Measurements from ENCODE around the gene EGLN3.

Gene EGLN3

GRCh38 chr14:33938131-33938949 is 12.5 kb downstream of the EGLN3 start (continued):
- TF ChIP-seq BCL6B (tag by site-specific recombination; IDR thresholded peaks at IDR 0.05) (no peak), SP7 (tag by site-specific recombination; IDR thresholded peaks at IDR 0.05) (peak; percentile 68), ZNF785 (tag by site-specific recombination; IDR thresholded peaks at IDR 0.05) (no peak), ZNF561 (tag by site-specific recombination; IDR thresholded peaks at IDR 0.05; ENCODE audit: borderline replicate concordance) (peak; percentile 72), ZNF660 (tag by site-specific recombination; IDR thresholded peaks at IDR 0.05) (peak; percentile 26; the same call in 1 of the 2 replicates), ZNF600 (tag by site-specific recombination; IDR thresholded peaks at IDR 0.05) (peak; percentile 67), GLIS1 (tag by site-specific recombination; IDR thresholded peaks at IDR 0.05) (peak; percentile 46; the same call in 1 of the 2 replicates), ZNF223 (tag by site-specific recombination; IDR thresholded peaks at IDR 0.05) (no peak), ZNF148 (tag by site-specific recombination; IDR thresholded peaks at IDR 0.05; ENCODE audit: borderline replicate concordance) (no peak), ZBTB8A (tag by site-specific recombination; IDR thresholded peaks at IDR 0.05) (peak; percentile 74), ZNF629 (tag by site-specific recombination; IDR thresholded peaks at IDR 0.05) (0 out of 2 replicates have a peak, but pooled peaks have one; percentile 40), ZNF670 (tag by site-specific recombination; IDR thresholded peaks at IDR 0.05; ENCODE audit: low read depth) (no peak), ZFHX2 (tag by site-specific recombination; conservative IDR thresholded peaks at IDR 0.05) (peak; percentile 53; the same call in 1 of the 2 replicates), IKZF3 (tag by site-specific recombination; IDR thresholded peaks at IDR 0.05) (peak; percentile 32; the same call in 1 of the 2 replicates), EGR2 (tag by site-specific recombination; IDR thresholded peaks at IDR 0.05; ENCODE audit: low read depth) (peak; percentile 40; the same call in 1 of the 2 replicates), ZNF169 (tag by site-specific recombination; IDR thresholded peaks at IDR 0.05) (no peak), PRDM10 (tag by site-specific recombination; IDR thresholded peaks at IDR 0.05) (peak; percentile 70), ZNF518A (tag by site-specific recombination; conservative IDR thresholded peaks at IDR 0.05; ENCODE audit: low read depth) (0 out of 2 replicates have a peak, but pooled peaks have one; percentile 16), ZNF112 (tag by site-specific recombination; IDR thresholded peaks at IDR 0.05) (no peak), ZBTB17 (tag by site-specific recombination; IDR thresholded peaks at IDR 0.05) (peak; percentile 60), ZNF830 (tag by site-specific recombination; IDR thresholded peaks at IDR 0.05; ENCODE audit: low read depth) (no peak), KLF7 (tag by site-specific recombination; IDR thresholded peaks at IDR 0.05; ENCODE audit: borderline replicate concordance) (no peak), ZNF140 (tag by site-specific recombination; IDR thresholded peaks at IDR 0.05) (no peak), FEZF1 (tag by site-specific recombination; IDR thresholded peaks at IDR 0.05) (peak; percentile 48), ZSCAN4 (tag by site-specific recombination; IDR thresholded peaks at IDR 0.05) (0 out of 2 replicates have a peak, but pooled peaks have one; percentile 15), KLF8 (tag by site-specific recombination; IDR thresholded peaks at IDR 0.05) (no peak; the same call in 1 of the 2 replicates)

Data from HEK293 (cell line).